D721Med (cell line): ENCODE measurements around the gene INTS6.
A peak's percentile ranks its signal among the peaks of the same experiment; 100 is the strongest.
"Not testable (repeated sequence)": the region's sequence is repeated elsewhere in the genome, so short reads cannot be mapped to it uniquely, and the experiment has no call there.

Experiments
- DNase-seq: peaks from one replicate; pipeline ENCODE4 v3.0.0; 2011; ENCODE audit warnings: low spot score; ENCODE audit not compliant: insufficient read length
- FAIRE-seq: peaks from 2 replicates; lab custom pipeline; 2011; peaks lifted over from hg19 to GRCh38; lab: Jason Lieb, UNC
- TF ChIP-seq, protein P1 (sequence below): IDR thresholded peaks from 2 replicates; pipeline ENCODE4 v1.5.1; 2012; ENCODE audit warnings: mild to moderate bottlenecking, control low read depth; ENCODE audit not compliant: insufficient read depth; ENCODE audit errors: missing control alignments

The INTS6 gene

DNA sequence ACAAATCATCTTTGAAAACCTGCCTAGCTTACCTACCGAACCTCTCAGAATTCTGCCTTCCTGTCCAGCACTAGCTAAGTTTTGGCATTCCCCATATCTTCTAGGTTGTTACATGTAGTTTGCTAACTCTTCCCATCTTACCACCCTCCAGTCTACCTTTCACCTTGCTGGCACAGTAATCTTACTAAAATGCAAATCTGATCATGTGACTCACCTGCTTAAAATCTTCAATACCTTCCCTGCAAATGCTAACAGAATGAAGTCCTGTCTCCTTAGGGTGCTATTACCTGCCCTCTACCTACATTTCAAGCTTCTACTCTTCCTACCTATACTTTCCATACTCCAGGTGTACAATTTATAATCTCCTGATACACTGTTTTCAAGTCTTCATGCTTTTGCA is 30.4 kb downstream of the INTS6 start:
- DNase-seq (no peak), FAIRE-seq (peak; percentile 16)
- TF ChIP-seq, protein P1, sequence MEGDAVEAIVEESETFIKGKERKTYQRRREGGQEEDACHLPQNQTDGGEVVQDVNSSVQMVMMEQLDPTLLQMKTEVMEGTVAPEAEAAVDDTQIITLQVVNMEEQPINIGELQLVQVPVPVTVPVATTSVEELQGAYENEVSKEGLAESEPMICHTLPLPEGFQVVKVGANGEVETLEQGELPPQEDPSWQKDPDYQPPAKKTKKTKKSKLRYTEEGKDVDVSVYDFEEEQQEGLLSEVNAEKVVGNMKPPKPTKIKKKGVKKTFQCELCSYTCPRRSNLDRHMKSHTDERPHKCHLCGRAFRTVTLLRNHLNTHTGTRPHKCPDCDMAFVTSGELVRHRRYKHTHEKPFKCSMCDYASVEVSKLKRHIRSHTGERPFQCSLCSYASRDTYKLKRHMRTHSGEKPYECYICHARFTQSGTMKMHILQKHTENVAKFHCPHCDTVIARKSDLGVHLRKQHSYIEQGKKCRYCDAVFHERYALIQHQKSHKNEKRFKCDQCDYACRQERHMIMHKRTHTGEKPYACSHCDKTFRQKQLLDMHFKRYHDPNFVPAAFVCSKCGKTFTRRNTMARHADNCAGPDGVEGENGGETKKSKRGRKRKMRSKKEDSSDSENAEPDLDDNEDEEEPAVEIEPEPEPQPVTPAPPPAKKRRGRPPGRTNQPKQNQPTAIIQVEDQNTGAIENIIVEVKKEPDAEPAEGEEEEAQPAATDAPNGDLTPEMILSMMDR: no peak

DNA sequence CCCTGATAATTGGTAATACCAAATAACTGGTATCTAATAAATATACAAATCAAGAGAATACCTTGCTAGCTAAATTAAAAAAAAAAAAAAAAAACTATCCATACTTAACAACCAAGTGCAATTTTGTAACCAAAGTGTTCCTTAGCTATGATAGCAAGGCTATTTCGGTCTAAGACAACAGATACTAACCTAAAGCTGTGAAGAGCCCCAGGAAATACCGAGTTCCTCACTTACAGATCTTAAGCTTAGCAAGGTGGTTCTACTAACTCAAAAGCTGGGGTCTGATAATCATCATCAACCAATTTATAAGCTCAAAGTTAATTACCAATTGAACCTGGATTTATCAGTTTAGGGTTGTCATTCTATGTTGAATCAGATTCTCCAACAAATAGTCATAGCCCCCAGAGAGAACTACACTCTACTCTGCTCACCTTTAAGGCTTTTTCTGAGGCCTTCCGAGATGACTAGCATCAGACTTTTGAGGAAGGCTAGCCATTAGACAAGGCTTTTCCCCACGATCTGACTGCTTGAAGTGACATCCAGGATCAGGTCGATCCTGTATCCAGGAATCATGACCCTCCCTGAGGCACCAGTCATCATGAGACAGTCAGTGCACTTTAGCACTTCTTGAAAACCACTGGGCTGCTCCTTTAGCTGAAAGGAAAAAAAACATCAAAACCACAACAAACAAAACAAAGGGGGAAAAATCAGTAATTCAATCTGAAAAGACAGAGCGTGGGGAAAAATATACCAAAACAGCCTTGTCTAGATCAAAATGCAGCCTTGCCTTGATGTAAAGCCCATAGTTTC is 31.9 kb downstream of the INTS6 start:
- FAIRE-seq (no peak), DNase-seq (no peak)
- TF ChIP-seq, protein P1: no peak

DNA sequence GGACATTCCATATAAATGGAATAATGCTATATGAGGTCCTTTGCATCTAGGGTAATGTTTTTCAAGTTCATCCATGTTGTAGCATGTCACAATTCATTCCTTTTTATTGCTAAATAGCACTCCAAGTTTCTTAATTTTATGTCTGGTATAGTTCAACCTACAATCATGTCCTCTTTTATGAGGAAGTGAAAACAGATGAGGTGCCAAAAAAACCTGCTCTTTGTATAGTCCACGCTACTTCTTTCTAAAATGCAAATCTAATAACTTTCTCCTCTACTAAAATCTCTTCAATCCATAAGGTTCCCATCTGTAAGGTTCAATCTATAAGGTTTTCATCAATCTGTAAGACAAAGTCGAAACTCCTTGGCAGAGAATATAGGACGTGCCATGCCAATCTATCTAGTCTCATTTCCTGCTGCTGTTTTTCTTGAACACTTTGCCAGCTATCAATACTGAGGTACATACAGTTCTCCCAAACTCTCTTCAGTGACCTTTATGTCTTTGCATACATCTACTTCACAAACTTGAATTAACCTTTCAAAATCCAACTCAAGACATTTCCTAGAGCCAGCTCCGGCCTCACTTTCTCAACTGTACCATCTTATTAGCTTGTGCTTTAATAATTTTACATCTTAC is 33.7 kb downstream of the INTS6 start:
- TF ChIP-seq, protein P1: no peak
- no peak for DNase-seq
- FAIRE-seq: no peak

DNA sequence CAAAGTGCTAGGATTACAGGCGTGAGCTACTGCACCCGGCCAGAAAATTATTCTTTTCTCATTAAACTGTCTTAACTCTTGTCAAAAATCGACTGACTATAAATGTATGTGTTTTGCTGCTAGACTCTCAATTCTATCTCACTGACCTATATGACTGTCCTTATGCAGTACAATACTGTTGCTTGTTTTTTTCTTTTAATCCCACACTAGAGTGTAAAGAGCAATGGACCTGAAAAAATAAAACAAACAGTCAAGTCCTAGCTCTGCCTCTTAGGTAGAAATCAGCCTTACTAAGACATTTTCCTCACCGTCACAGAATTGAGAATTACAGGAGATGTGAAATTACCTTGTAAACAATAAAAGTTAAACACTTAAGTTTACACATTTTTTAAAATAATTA is 35.1 kb downstream of the INTS6 start:
- FAIRE-seq: no peak
- TF ChIP-seq, protein P1: no peak
- DNase-seq: no peak

DNA sequence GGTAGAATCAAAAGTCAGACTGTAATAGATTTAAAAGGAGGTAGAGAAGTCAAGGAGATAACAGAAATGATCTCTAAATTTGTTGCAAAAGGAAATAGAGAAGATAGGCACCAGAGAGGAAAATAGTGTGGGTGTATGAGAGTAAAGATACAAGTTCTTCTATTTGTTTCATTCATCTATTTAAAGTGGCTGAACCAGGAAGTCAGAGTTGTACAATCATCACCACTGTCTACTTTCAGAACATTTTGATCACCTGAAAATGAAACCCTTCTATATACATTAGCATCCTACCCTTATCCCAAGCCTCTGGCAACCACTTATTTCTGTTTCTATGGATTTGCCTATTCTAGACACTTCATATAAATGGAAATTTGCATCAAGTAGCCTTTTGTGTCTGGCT is 36.7 kb downstream of the INTS6 start:
- TF ChIP-seq, protein P1: no peak
- no peak for DNase-seq
- no peak for FAIRE-seq

DNA sequence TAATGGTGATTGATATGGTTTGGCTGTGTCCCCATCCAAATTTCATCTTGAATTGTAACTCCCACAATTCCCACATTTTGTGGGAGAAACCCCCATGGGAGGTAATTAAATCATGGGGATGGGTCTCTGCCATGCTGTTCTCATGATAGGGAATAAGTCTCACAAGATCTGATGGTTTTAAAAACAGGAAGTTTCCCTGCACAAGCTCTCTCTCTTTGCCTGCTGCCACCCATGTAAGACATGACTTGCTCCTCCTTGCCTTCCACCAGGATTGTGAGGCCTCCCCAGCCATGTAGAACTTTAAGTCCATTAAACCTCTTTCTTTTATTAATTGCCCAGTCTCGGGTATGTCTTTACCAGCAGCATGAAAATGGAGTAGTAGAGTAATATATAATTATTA is 37.5 kb downstream of the INTS6 start:
- not testable (repeated sequence) for FAIRE-seq, DNase-seq

DNA sequence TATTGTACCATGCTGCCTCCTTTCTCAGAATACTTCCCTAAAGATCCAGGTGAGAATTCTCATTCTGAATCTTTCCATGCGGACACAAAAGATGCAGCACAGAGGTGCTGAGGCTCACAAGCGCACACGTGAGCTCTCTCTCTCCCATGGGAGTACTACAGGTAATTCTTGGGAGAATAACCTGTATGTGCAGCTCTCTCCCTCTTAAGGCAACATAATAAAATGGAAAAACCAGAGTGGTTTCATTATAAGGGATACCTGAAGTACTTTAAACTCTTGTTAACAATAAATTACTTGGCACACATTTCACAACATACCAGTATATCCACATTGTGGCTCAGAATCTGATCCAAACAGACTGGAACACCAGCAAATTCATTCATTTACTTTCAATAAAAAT is 40.4 kb downstream of the INTS6 start:
- FAIRE-seq (no peak), DNase-seq (no peak)

More for the DNA sequence above, 40.4 kb downstream of the INTS6 start:
- TF ChIP-seq, protein P1: no peak
